Left ventricle myocardium superior (tissue), 1 donor: ENCODE results near the gene DMXL2. TPM values are rescaled to one million over a fixed set of nuclear protein-coding genes. Genes with fewer than 3 reads are reported as not detected.
"Not testable (repeated sequence)": the region's sequence is repeated elsewhere in the genome, so short reads cannot be mapped to it uniquely, and the experiment has no call there.

Experiments
- ATAC-seq: fragments of 200-7000 bp; cut with Tn5 transposase; one replicate; pipeline ENCODE4 v1.9.1; 2020; ENCODE audit warnings: mild to moderate bottlenecking, moderate library complexity
- DNase-seq: peaks from one replicate; pipeline ENCODE4 v3.0.0-alpha.2; 2020
- intact Hi-C: fragments of 100-400 bp; cut with micrococcal nuclease; formaldehyde crosslinking; loops from one replicate; pipeline ENCODE4 v1.11.0; 2022
- total RNA-seq: library from RNA; stranded (reverse); fragmentation: NEBNext Ultra II Directional; extraction: Animal tissue kit (Norgen Biotek cat#: 25700); gene quantifications from one replicate; pipeline ENCODE4 v1.2.1, GENCODE V29; 2021
- donor health status: DM: no; HTN: yes; CAD: no; lungs with severe emphysema.

DMXL2 gene
- total RNA-seq, 1 donor from 2014 or later: 8.7 TPM

GRCh38 chr15:51444112-51444511, 178.5 kb downstream of the DMXL2 start:
- no peak for DNase-seq
- intact Hi-C loops: no loop called here
- no peak for ATAC-seq

DNA sequence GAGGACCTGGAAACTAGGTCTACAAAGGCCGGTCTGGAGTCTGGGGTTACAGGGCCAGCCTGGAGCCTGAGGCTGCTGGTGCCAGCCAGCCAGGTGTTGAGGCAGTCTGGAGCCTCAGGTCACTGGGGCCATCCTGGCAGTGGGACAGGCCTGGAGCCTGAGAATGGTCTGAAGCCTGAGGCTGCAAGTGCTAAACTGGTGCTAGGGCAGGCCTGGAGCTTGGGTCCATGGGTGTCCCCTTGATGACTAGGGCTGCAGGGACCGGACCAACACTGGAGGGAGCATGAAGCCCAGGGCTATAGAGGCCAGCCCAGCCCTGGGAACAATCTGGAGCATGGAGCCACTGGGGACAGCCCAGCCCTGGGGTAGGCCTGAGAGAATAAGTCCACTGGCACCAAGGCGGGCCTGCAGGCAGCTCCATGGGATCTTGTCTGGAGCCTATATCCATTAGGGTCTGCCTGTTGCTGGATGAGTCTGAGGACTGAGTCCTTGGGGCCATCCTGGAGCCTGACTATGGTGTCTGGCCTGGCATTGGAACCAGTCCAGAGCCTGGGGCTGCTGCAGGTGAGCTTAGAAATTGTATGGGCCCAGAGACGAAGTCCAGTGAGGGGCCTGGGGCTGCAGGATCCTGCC, 179.2 kb downstream of the DMXL2 start:
- intact Hi-C loops: no loop called here
- DNase-seq (peak; percentile 23), ATAC-seq (no peak)

GRCh38 chr15:51438526-51438925, 184.0 kb downstream of the DMXL2 start:
- ATAC-seq: no peak
- intact Hi-C loops: no loop called here
- no peak for DNase-seq

DNA sequence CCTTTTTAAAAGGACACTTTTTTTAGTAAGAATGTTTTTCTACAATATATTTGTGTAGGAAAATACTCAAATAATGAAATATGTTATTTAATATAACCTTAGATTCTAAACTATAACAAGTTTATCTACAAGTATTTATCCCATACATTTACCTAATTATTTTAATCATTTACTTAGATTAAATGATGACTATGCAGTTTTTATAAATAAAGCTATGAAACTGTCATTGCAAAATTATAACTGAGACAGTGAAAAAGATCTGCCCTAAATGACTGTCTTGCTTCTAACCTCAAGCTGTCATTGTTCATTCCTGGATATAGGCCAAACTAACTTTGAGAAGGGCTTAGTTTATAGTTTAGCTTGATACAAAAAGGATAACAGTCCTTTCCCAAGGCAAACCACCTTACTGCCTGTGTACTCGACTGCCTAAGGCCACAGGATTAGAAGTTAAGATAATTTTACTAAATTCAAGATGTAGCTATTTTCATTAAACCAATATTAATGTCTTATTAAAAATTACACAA, 197.0 kb downstream of the DMXL2 start:
- ATAC-seq (no peak), DNase-seq (no peak)
- intact Hi-C loops: no loop called here

GRCh38 chr15:51424780-51425179, 197.8 kb downstream of the DMXL2 start:
- no peak for DNase-seq
- no peak for ATAC-seq
- intact Hi-C loops: no loop called here

GRCh38 chr15:51423040-51423439, 199.5 kb downstream of the DMXL2 start:
- ATAC-seq, DNase-seq, intact Hi-C loops: not testable (repeated sequence)

DNA sequence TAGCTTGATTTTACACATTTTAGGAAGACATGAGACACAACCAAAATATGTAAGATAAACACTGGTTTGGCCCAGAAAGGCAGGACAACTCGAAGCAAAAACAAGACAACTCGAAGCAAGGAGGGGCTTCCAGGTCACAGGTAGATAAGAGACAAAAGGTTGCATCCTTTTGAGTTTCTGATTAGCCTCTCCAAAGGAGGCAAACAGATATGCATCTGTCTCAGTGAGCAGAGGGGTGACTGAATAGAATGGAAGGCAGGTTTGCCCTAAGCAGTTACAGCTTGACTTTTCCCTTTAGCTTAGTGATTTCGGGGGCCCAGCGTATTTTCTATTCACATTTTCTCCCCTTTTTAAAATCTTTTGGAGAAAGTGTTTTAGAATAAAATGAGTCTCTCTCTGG, 206.4 kb downstream of the DMXL2 start:
- intact Hi-C loops: no loop called here
- no peak for DNase-seq
- no peak for ATAC-seq

- no peak for ATAC-seq
- DNase-seq: no peak
- intact Hi-C loops: no loop called here
Measured at GRCh38 chr15:51414256-51414860, 208.2 kb downstream of the DMXL2 start.

DNA sequence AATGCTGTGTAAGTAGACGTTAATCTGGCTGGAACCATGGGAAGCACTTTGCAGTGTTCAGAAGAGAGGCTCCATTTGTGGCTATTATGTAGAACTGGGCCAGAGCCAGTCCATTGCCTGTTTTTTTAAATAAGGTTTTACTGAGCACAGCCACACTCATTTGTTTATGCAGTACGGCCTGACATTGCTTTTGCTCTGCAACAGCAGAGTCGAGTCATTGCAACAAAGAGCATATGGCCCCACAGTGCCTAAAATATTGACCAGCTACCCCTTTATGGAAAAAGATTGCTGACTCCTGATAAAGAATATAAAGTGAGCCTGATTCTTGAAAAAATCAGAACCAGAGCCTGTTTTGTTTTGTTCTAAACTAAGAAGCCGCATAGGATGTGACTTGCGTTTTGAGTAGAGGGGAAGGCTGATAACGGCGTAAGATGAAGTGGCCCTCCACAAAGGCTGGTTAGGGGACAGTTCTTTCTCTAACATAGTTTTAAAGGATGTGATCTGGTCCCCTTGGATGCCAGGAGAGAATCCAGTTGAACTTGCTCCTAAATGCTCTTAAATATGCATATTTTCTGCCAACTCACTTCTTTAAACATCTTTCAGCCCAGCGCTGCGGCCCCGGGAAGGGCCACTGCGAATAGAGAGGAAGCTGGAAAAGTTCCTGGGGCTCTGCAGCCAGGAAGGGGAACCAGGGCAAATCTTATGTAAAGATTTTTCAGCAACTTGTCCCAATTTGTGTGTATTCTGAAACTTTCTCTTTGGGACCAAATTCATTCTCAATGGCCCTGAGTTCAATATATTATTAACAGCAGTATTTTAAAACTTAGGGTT, 216.7 kb downstream of the DMXL2 start:
- ATAC-seq (no peak), DNase-seq (no peak)
- intact Hi-C loops: no loop called here

- ATAC-seq (no peak), DNase-seq (no peak)
- intact Hi-C loops: no loop called here
Measured at GRCh38 chr15:51403946-51404695, 218.4 kb downstream of the DMXL2 start.

- DNase-seq (no peak), ATAC-seq (peak; percentile 43)
- intact Hi-C loops: no loop called here
Measured at GRCh38 chr15:51403072-51403878, 219.3 kb downstream of the DMXL2 start.

GRCh38 chr15:51401872-51402517, 220.6 kb downstream of the DMXL2 start:
- intact Hi-C loops: no loop called here
- DNase-seq (peak; percentile 49), ATAC-seq (peak; percentile 61)

GRCh38 chr15:51401051-51401780, 221.4 kb downstream of the DMXL2 start:
- no peak for DNase-seq
- intact Hi-C loops: no loop called here
- ATAC-seq: no peak

DNA sequence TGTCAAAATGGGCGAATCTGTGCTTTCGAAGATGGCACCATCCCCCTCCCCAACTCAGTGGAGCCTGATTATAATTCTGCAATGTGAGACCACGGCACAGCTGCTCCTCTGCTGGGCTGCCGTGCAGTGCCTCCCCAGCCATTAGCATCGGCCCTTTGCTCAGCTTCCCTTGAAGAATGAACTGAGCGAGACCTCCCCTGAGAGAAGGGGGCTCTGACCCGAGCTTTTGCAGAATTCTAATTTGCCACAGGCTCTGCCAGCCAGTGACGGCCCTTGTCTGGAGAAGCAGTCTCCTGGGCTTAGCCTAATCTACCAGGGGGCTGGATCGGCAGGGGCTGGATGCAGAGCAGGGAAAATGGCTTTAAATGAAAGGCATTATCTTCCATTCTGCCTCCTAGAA, 223.9 kb downstream of the DMXL2 start:
- intact Hi-C loops: no loop called here
- no peak for DNase-seq
- no peak for ATAC-seq
